ENCODE results near the gene PTPRG.

GRCh38 chr3:61612211-61613194 lies 51.1 kb downstream of the PTPRG start:
- no peak for TF ChIP-seq REST (IDR thresholded peaks at IDR 0.05; ENCODE audit: unreplicated experiment)
- TF ChIP-seq EZH2phosphoT487 (IDR thresholded peaks at IDR 0.05; ENCODE audit: unreplicated experiment) = no peak
- TF ChIP-seq ETS1 (IDR thresholded peaks at IDR 0.05) = no peak
- TF ChIP-seq CTCF (conservative IDR thresholded peaks at IDR 0.05; ENCODE audit: low read depth in 2 of 2) = no peak
- TF ChIP-seq JUNB (IDR thresholded peaks at IDR 0.05; ENCODE audit: unreplicated experiment) = no peak

Data from GM23338 (cell line).